NCI-H82 treated with DMSO at 0.1 percent for 48 hours (cell line): Measurements from ENCODE around the gene MAGEA9.
"Not testable (repeated sequence)": the region's sequence is repeated elsewhere in the genome, so short reads cannot be mapped to it uniquely, and the experiment has no call there.

Source experiments
- DNase-seq: peaks from one replicate; lab custom pipeline; 2025; ENCODE audit not compliant: unreplicated experiment; lab: John Stamatoyannopoulos, UW

The MAGEA9 gene

GRCh38 chrX:149781727-149782126 is at the start of gene MAGEA9:
MAGEA9 (plus strand) TSS chrX:149781930; CDS start chrX:149786211, 4,281 bp downstream.
- not testable (repeated sequence) for DNase-seq

GRCh38 chrX:149742269-149742668 is 39.5 kb upstream of the MAGEA9 start:
- not testable (repeated sequence) for DNase-seq

GRCh38 chrX:149746390-149747007 is 35.2 kb upstream of the MAGEA9 start:
- not testable (repeated sequence) for DNase-seq

- no peak for DNase-seq
These were observed 24.3 kb upstream of the MAGEA9 start for GRCh38 chrX:149757206-149758067.

- no peak for DNase-seq
These were observed 23.5 kb upstream of the MAGEA9 start for GRCh38 chrX:149758068-149758714.

GRCh38 chrX:149758715-149759078 is 23.0 kb upstream of the MAGEA9 start:
- not testable (repeated sequence) for DNase-seq

GRCh38 chrX:149759824-149760223 is 21.9 kb upstream of the MAGEA9 start:
- DNase-seq = no peak

GRCh38 chrX:149760965-149761364 is 20.8 kb upstream of the MAGEA9 start:
- no peak for DNase-seq

- DNase-seq = not testable (repeated sequence)
These were observed 19.7 kb upstream of the MAGEA9 start for GRCh38 chrX:149761858-149762674.

GRCh38 chrX:149762696-149763614 is 18.8 kb upstream of the MAGEA9 start:
- no peak for DNase-seq

GRCh38 chrX:149770344-149770743 is 11.4 kb upstream of the MAGEA9 start:
- not testable (repeated sequence) for DNase-seq

GRCh38 chrX:149773026-149773425 is 8.7 kb upstream of the MAGEA9 start:
- DNase-seq = not testable (repeated sequence)

- DNase-seq = not testable (repeated sequence)
These were observed 8.0 kb upstream of the MAGEA9 start, which contains the start of gene HSFX1 for GRCh38 chrX:149773768-149774167. HSFX1 (plus strand) TSS chrX:149774068; CDS start chrX:149774682, 614 bp downstream.

- DNase-seq = not testable (repeated sequence)
These were observed 3.7 kb upstream of the MAGEA9 start for GRCh38 chrX:149777999-149778398.

GRCh38 chrX:149795531-149795930 is 13.8 kb downstream of the MAGEA9 start:
- not testable (repeated sequence) for DNase-seq

- DNase-seq = no peak
These were observed 17.5 kb downstream of the MAGEA9 start for GRCh38 chrX:149799095-149799714.

GRCh38 chrX:149799938-149800337 is 18.2 kb downstream of the MAGEA9 start:
- DNase-seq = no peak

GRCh38 chrX:149803458-149804062 is 21.8 kb downstream of the MAGEA9 start:
- DNase-seq = no peak

- no peak for DNase-seq
These were observed 22.4 kb downstream of the MAGEA9 start for GRCh38 chrX:149804102-149804501.
